ENCODE data around the gene ADORA1.

ADORA1 gene

DNA sequence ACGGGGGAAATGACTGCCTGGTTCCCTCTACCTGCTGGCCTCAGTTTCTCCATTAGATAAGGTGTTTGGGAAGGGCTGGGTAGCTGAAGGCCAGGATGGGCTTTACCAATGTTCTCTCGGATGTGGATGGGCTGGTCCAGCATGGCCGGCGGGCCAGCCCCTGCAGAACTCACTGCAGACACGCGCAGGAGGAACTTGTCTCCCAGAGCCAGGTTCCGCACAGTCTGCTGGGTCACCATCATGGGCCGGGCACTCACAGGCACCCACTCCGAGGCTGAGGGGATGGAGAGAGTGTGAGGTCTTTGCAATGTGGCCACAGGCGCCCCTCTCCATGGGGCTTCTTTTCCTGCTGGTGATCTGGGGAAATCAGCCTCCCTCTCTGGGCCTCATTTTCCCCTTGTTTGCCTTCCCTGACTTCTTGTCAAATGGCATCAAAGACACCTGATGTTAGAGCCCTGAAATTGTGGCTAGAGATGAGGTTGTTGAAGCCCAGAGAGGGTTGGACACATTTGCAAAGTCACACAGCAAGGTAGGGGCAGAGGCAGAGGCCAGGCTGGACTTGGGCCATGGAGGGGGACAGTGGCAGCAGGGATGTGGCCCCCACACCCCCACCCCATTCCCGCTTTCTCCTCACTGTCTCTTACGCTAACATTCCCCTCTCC, 46.9 kb downstream of the ADORA1 start:
- H3K4me2 ChIP-seq = peak overlapping the region; percentile 91
- peak overlapping the region; percentile 95 for H3K27ac ChIP-seq
- peaks cover 100% of the 10 kb centered on the region for H3K4me1 ChIP-seq
- TF ChIP-seq Cebpa-rat (IDR thresholded peaks at IDR 0.05) = no peak
- H3K36me3 ChIP-seq = peaks cover 26% of the 10 kb centered on the region; the same call in 1 of the 2 replicates
- H3K9me3 ChIP-seq = no peaks in the 10 kb centered on the region
- peak overlapping the region; percentile 85 for H3K9ac ChIP-seq
- H3K27me3 ChIP-seq = no peaks in the 10 kb centered on the region
- H3K4me3 ChIP-seq = peak overlapping the region; percentile 68
- H4K20me1 ChIP-seq = peaks cover 21% of the 10 kb centered on the region; the same call in 1 of the 2 replicates

DNA sequence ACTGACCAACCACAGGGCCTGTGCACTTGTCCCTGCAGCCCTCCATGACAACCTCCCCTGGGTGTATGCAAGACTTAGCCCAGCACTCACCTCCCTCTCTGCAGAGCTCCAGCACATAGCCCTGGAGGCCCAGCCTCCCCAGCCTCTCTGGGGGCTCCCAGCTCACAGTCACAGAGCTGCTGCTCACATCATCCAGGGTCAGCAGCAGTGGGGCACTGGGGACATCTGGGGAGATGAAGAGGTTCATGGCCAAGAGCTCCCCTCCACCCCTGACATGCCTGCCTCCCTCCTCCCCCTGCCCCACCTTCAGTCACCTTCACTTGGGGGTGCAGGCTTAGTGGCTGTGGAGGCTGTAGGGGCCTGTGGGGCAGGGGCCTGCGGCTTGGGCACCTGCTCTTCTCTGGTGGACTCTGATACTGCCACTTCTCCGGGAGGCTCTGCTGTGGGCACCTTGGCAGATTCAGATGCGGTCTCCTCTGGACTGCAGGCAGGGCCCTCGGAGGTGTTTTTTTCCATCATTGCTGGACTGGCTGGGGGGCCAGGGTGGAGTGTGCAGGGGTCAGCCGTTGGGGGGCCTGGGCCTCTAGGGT, 47.8 kb downstream of the ADORA1 start, which contains the start of gene MYBPH:
Gene MYBPH (minus strand): TSS at position 590 of the 590 bp plus-strand sequence. CDS start 71 bp downstream, at position 519.
- no peak for TF ChIP-seq Cebpa-rat (IDR thresholded peaks at IDR 0.05)
- Histone ChIP-seq H3K27ac (peak within 1 kb of the TSS; percentile 95), H3K27me3 (no peaks in the 10 kb centered on the region), H3K9me3 (no peaks in the 10 kb centered on the region), H3K9ac (peak within 1 kb of the TSS; percentile 85), H3K4me3 (peak within 1 kb of the TSS; percentile 68), H3K36me3 (peaks cover 17% of the 10 kb centered on the region; the same call in 1 of the 2 replicates), H3K4me1 (peaks cover 100% of the 10 kb centered on the region), H4K20me1 (peaks cover 16% of the 10 kb centered on the region; the same call in 1 of the 2 replicates), H3K4me2 (peak within 1 kb of the TSS; percentile 91)

DNA sequence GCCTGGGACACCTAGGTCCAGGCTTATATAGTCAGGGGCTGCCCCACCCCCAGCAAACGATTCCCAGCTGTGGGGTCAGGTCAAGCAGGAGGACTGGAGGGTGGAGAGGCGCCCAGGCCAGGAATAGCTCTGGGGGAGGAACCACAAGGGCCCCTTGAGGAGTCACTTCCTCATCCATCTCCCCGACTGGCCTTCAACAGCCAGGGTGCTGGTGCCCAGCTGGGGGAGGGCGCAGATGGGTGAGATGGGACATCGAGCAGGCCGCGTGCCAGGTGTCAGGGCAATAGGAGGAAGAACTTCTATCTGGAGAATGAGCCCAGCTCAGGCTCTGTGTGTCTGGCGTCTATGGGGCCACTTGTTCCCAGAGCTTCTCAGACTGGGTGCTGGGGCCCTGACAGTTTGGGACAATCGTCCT, 48.3 kb downstream of the ADORA1 start:
- TF ChIP-seq Cebpa-rat (IDR thresholded peaks at IDR 0.05) = no peak
- peak overlapping the region; percentile 95 for H3K27ac ChIP-seq
- H3K9me3 ChIP-seq = no peaks in the 10 kb centered on the region
- H3K36me3 ChIP-seq = peaks cover 12% of the 10 kb centered on the region; the same call in 1 of the 2 replicates
- H3K4me2 ChIP-seq = peak overlapping the region; percentile 91
- H3K9ac ChIP-seq = peak overlapping the region; percentile 85
- H3K4me3 ChIP-seq = peak overlapping the region; percentile 68
- H3K4me1 ChIP-seq = peaks cover 100% of the 10 kb centered on the region
- H3K27me3 ChIP-seq = no peaks in the 10 kb centered on the region
- H4K20me1 ChIP-seq = peaks cover 12% of the 10 kb centered on the region; the same call in 1 of the 2 replicates

DNA sequence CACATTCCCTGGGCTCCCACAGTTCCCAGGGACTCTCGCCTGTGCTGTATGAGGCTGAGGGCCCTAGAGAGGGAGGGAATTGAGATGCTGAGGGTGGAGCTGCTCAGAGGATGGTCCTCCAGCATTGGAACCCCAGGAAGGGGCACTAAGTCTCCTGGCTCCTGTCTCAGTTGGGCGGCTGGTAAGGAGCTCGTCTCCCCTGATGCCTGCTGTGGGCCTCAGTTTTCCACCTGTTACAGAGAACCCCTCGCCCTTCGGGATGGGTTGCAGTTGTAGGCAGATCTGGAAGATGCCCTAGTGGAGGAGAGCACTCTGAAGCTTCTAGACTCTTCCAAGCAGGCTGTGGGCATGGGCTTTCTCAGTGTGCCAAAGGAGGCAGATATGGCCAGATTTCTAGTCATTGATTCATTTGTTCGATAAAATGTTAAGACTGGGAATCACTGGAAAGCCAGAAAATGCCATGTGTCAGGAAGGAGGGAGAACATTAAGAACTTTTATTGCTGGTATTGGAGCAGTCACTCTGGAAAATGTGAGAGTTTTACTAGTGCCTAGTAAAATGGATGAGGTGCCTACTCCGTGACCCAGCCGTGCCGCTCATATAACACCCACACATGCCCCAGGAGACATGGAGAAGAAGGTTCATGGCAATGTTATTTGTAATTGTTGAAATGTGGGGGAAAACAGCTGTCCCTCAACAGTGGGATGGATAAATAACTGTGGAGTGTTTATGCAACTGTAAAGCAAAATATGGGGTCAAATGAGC, 48.9 kb downstream of the ADORA1 start:
- Histone ChIP-seq H3K4me3 (peak overlapping the region; percentile 68), H3K4me2 (peak overlapping the region; percentile 91), H3K36me3 (peaks cover 6% of the 10 kb centered on the region; the same call in 1 of the 2 replicates), H3K9ac (peak overlapping the region; percentile 85), H4K20me1 (peaks cover 6% of the 10 kb centered on the region; the same call in 1 of the 2 replicates), H3K27ac (peak overlapping the region; percentile 95), H3K9me3 (no peaks in the 10 kb centered on the region), H3K4me1 (peaks cover 100% of the 10 kb centered on the region), H3K27me3 (no peaks in the 10 kb centered on the region)
- no peak for TF ChIP-seq Cebpa-rat (IDR thresholded peaks at IDR 0.05)

DNA sequence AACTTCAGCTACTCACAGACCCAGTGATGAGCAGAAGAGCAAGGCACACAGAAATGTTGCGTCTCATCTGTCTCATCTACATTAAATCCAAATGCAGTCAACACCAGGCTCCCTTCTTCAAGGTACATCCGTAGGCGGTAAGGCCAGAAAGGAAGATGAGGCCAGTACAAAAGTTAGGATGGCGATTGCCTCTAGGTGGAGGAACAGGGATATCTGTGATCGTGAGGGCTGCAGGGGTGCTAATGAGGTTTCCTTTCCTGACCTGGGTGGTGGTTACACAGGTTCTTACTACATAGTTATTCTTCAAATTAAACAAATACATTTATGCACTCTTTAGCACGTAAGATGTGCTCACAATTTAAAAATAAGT, 49.5 kb downstream of the ADORA1 start:
- Histone ChIP-seq H3K4me1 (peaks cover 100% of the 10 kb centered on the region), H3K27ac (peak overlapping the region; percentile 95), H3K9me3 (no peaks in the 10 kb centered on the region), H4K20me1 (peaks cover under 1% of the 10 kb centered on the region; the same call in 1 of the 2 replicates), H3K36me3 (peaks cover under 1% of the 10 kb centered on the region; the same call in 1 of the 2 replicates), H3K4me3 (peak overlapping the region; percentile 44; the same call in 1 of the 2 replicates), H3K27me3 (no peaks in the 10 kb centered on the region), H3K9ac (peak overlapping the region; percentile 85), H3K4me2 (peak overlapping the region; percentile 91)
- TF ChIP-seq Cebpa-rat (IDR thresholded peaks at IDR 0.05) = no peak

DNA sequence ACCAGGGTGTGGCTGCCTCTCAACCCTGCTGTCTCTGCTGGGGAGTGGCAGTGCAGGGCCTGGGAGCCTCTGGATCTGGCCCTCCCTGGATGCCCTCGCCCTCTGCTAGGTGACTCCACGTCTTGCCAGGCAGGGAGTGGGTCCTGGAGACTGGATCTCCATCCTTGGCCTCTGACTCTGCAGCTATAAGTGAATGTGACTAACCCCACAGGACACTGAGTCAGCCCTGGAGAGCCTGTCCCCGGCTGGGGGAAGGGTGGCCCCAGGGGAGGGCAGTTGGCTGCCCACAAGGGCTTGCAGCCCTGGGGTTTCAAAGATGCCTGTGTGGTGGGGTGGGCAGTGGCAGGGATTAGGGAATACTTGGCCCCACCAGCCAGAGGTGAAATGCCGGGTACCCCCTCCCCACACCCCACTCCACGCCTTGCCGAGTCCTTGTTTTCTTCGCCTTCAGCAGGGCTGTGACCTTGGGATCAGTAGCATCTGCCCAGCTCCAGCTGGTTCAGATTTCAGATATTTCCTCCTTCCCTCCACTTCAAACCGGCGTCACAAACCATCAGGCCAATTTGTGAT, 50.0 kb downstream of the ADORA1 start:
- no peaks in the 10 kb centered on the region for H4K20me1 ChIP-seq
- peak overlapping the region; percentile 95 for H3K27ac ChIP-seq
- H3K36me3 ChIP-seq = no peaks in the 10 kb centered on the region
- H3K9ac ChIP-seq = peak overlapping the region; percentile 85
- no peak for TF ChIP-seq Cebpa-rat (IDR thresholded peaks at IDR 0.05)
- peak overlapping the region; percentile 44; the same call in 1 of the 2 replicates for H3K4me3 ChIP-seq
- H3K4me2 ChIP-seq = peak overlapping the region; percentile 91
- H3K27me3 ChIP-seq = no peaks in the 10 kb centered on the region
- H3K9me3 ChIP-seq = no peaks in the 10 kb centered on the region
- peaks cover 100% of the 10 kb centered on the region for H3K4me1 ChIP-seq

DNA sequence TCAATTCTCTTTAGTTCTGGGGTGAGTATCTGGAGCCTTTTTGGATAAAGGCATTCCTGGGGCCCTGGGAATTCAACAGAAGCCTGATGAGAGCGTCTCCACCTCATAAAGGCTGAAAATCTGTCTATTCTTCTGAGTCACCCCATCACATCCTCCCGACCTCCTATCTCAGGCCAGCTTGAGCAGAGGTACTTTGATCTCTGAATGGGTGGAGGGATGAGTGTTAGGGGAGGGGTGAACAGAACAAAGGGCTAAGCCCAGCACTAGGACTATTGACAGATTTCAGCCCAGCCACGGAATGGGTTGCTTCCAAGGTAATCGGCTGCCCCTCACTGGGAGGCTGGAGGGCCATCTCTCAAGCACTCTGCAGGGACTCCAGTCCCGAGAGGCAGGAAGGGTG, 50.6 kb downstream of the ADORA1 start:
- H3K36me3 ChIP-seq = no peaks in the 10 kb centered on the region
- H3K27me3 ChIP-seq = no peaks in the 10 kb centered on the region
- 0 out of 2 replicates have a peak overlapping the region, but pooled peaks have one; percentile 44 for H3K4me3 ChIP-seq
- peaks cover 97% of the 10 kb centered on the region for H3K4me1 ChIP-seq
- no peaks in the 10 kb centered on the region for H4K20me1 ChIP-seq
- H3K4me2 ChIP-seq = peak overlapping the region; percentile 91
- TF ChIP-seq Cebpa-rat (IDR thresholded peaks at IDR 0.05) = no peak
- H3K9ac ChIP-seq = peak overlapping the region; percentile 85
- peak overlapping the region; percentile 95 for H3K27ac ChIP-seq
- H3K9me3 ChIP-seq = no peaks in the 10 kb centered on the region

DNA sequence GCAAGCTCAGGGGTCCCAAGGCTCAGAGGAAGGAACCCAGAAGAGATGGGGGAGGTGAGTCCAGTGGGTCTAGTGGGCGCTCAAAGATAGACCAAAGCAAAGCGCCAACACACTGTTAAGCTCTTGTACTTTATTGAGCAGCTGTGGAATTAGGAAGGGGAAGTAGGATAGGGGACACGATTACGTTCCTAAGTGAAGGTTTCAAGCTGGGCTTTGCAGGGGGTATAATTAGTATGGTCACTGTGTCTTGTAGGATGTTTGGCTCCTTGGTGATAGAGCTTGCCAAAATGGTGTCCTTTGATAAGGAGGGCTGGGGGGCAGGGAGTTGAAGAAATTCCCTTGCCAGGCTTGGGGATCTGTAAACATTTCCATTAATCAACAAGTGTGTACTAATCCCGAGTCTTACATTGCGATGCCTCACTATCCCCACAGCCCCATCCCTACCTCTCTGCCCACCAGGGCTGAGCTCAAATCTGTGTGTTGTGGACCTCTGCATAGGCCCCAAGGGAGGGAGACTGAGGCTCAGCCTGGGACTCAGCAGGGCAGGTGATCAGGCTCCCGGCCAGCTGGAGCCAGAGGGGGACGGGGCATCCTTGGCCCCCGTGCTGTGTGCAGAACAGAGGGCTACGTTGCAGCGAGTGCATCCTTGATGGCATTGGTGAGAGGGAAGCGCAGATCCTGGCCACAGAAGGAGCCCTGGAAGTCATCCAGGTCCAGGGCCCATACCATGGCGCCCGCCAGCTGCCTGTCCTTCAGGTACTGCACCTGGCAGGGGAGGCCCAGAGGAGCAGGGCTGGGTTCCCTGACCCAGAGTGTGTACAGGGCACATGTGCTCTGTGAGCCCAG, 51.5 kb downstream of the ADORA1 start:
- Histone ChIP-seq H3K36me3 (no peaks in the 10 kb centered on the region), H3K27ac (peak overlapping the region; percentile 95), H3K4me3 (no peak overlapping the region), H4K20me1 (no peaks in the 10 kb centered on the region), H3K27me3 (no peaks in the 10 kb centered on the region), H3K4me2 (peak overlapping the region; percentile 91), H3K4me1 (peaks cover 87% of the 10 kb centered on the region), H3K9ac (peak overlapping the region; percentile 85; the same call in 1 of the 2 replicates), H3K9me3 (no peaks in the 10 kb centered on the region)
- TF ChIP-seq Cebpa-rat (IDR thresholded peaks at IDR 0.05) = no peak

All from BLaER1 (cell line).